ENCODE measurements around the gene INPPL1.

INPPL1 gene

DNA sequence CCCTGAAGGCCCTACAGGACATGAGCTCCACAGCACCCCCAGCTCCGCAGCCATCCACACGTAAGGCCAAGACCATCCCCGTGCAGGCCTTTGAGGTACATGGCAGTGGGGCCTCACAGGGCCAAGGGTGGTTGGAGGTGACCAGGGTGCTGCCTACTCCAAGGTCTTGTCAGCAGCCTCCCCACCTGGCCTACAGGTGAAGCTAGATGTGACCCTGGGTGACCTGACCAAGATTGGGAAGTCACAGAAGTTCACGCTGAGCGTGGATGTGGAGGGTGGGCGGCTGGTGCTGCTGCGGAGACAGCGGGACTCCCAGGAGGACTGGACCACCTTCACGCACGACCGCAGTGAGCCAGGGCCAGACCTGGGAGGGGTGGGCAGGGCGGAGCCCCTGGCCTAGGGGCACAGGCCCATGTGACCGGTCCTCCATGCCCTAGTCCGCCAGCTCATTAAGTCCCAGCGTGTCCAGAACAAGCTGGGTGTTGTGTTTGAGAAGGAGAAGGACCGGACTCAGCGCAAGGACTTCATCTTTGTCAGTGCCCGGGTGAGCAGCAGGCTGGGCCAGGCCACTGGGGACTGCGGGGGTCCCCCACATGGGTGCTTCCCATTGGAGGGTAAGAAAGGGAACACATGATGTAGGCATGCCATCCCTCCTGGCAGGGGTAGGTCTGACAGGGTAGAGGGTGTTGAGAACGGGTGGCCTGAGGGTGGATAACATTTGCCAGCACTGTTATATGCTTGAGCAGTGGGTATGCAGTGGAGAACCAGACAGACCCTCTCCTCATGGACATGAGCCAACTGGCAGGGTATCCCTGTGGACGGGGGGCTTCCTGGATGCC lies 5.6 kb downstream of the INPPL1 start:
- in situ Hi-C loops (cut with HindIII; ENCODE audit: low pct_ligation_motif_present, low pct_unique_long_range_greater_than_20kb, low sequenced_read_pairs) = no loop called here

DNA sequence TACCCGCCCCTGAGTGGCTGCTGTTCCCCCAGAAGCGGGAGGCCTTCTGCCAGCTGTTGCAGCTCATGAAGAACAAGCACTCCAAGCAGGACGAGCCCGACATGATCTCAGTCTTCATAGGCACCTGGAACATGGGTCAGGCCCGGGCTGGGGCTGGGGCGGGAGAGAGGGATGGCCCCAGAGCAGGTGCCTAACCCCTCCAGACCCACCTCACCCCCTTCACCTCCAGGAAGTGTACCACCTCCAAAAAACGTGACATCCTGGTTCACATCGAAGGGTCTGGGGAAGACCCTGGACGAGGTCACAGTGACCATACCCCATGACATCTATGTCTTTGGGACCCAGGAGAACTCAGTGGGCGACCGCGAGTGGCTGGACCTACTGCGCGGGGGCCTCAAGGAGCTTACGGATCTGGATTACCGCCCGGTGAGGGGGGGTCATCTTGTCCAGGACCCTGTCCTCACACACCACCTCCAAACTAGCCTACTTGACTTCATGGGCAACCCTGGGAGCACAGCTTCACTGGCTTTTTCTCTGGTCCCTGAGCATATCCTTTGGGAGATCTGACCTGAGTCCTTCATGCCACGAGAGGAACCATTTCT lies 6.3 kb downstream of the INPPL1 start:
- in situ Hi-C loops (cut with HindIII; ENCODE audit: low pct_ligation_motif_present, low pct_unique_long_range_greater_than_20kb, low sequenced_read_pairs) = no loop called here
- DNase-seq = no peak

More for the DNA sequence above, 5.6 kb downstream of the INPPL1 start:
- no peak for DNase-seq

DNA sequence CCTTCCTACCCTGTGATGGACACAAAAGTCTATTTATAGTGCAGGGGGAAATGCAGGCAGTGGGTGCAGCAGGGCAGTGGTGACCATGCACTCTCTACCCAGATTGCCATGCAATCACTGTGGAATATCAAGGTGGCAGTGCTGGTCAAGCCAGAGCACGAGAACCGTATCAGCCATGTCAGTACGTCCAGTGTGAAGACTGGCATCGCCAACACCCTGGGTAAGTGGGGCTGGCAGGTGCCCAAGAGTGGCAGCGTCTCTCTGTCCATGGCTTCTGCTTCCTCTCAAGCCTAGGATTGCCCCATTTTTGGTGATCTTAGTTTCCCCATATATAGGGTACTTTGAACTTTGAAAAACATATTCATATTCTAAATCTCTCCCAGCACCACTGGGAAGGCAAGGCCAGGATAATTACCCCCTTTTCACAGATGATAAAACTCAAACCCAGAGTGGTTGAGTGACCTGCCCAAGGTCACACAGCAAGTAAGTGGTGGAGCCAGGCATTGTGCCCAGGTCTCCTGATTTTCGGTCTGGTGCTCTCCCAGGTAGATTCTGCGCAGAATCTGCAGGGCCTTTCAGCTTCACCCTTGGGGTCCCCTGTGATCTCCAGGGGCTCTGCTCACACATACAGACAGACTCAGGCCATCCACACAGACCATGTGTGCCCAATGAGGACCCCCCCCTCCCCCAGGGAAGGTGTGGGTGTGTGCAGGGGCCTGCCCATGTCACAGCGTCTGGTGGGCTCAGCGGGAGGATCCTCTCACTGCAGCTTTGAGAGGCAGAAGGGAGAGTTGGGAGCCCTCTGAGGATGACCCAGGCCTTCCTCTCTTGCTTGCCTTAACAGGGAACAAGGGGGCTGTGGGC lies 7.1 kb downstream of the INPPL1 start:
- in situ Hi-C loops (cut with HindIII; ENCODE audit: low pct_ligation_motif_present, low pct_unique_long_range_greater_than_20kb, low sequenced_read_pairs) = no loop called here

DNA sequence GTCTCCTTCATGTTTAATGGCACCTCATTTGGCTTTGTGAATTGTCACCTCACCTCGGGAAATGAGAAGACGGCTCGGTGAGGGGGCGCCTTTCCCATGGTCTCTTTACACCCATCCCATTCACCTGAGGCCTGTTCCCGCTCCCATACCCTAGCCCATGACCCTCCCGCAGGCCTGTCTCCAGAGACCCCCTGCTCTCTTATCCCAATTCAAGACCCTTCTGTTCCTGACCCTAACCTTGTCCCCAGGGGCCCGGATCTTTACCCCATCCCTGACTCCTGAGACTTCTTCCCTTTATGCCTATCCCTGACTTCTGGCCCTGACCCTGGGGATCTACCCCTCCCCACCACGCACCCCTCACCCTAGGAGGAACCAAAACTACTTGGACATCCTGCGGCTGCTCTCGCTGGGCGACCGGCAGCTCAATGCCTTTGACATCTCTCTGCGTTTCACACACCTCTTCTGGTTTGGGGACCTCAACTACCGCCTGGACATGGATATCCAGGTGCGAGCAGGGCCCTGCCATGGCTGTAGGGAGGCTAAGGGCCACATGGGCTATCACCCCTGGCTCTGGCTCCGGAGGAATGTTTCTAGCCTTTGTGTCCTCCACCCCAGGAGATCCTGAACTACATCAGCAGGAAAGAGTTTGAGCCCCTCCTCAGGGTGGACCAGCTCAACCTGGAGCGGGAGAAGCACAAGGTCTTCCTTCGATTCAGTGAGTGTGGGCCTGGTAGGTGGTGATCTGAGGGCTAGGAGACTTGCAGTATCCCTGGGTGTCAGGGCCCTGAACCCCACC lies 7.9 kb downstream of the INPPL1 start:
- DNase-seq = no peak
- in situ Hi-C loops (cut with HindIII; ENCODE audit: low pct_ligation_motif_present, low pct_unique_long_range_greater_than_20kb, low sequenced_read_pairs) = no loop called here

More for the DNA sequence above, 7.1 kb downstream of the INPPL1 start:
- no peak for DNase-seq

DNA sequence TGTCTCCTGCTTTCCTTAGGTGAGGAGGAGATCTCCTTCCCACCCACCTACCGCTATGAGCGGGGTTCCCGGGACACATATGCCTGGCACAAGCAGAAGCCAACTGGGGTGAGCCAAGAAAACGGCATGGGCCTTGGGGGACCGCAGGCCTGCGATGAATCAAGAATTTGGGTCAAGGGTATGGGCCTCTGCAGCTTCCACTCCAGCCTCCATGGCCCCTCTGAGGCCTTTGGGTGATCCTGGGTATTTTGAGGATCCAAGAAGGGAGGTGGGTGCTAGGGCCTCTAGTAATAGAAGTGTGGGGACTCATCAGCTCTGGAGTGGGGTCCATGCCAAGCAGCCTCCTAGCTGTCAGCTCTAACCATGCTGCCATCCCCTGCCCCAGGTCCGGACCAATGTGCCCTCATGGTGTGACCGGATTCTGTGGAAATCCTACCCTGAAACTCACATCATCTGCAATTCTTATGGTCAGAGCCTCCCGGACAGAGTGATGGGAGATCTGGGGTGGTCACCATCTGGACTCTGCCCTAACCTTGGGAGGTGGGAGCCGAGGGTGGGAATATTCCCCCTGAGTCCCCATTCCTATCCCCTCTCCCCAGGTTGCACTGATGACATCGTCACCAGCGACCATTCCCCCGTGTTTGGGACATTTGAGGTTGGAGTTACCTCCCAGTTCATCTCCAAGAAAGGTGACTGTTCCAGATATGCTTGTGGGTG lies 8.6 kb downstream of the INPPL1 start:
- no peak for DNase-seq
- in situ Hi-C loops (cut with HindIII; ENCODE audit: low pct_ligation_motif_present, low pct_unique_long_range_greater_than_20kb, low sequenced_read_pairs) = no loop called here

DNA sequence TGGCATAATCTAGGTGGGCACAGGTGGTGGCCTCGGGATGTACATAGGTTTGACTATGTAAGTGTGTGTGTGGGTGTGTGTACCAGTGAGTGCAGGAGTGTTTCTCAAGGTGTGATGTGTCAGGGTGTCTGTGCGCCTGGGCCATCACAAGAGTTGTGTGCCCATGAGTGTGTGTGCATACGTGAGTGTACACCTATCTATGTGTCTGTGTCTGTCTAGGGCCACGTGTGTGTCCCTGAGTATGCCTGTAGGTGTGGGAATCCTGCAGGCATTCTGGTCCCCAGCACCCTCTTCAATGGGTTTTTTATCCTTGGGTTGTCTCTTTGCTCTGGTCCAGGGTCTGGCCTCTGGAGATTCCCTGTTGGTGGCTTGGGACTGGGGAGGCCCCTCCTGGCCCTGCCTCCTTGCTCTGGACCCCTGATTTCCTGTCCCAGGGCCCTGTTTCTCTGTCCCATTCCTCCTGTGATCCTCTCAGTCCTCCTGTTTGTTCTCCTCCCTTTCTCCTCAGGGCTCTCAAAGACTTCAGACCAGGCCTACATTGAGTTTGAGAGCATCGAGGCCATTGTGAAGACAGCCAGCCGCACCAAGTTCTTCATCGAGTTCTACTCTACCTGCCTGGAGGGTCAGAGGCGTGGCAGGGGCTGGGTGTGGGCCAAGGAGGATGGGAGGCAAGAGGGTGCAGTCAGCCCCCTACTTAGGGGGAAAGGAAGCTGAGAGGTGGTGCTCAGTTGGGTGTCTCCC lies 9.4 kb downstream of the INPPL1 start:
- no peak for DNase-seq
- in situ Hi-C loops (cut with HindIII; ENCODE audit: low pct_ligation_motif_present, low pct_unique_long_range_greater_than_20kb, low sequenced_read_pairs) = no loop called here

DNA sequence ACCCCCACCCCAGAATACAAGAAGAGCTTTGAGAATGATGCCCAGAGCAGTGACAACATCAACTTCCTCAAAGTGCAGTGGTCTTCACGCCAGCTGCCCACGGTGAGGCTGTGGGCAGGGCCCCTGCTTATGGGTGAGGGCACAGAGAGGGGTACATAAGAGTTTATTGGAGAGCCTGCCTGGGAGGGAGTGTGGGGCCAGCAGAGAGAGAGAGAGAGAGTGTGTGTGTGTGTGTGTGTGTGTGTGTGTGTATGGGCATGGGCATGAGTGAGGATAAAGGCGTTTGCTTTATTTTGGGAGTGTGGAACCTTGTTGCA lies 9.9 kb downstream of the INPPL1 start:
- in situ Hi-C loops (cut with HindIII; ENCODE audit: low pct_ligation_motif_present, low pct_unique_long_range_greater_than_20kb, low sequenced_read_pairs) = no loop called here
- DNase-seq = no peak

DNA sequence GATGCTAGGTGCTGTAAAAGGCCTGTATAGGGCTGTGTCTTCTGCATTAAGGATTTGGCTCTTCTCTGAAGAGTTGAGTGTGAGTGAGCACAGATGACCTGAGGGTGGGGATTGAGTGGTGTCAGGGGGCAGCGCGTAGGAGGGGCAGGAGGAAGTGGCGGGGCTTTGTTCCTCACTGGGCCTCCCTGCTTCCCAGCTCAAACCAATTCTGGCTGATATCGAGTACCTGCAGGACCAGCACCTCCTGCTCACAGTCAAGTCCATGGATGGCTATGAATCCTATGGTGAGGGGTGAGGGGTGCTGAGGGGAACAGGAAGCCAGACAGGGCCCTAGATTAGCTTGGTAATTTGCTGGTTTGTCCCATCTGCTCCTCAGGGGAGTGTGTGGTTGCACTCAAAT lies 10.4 kb downstream of the INPPL1 start:
- in situ Hi-C loops (cut with HindIII; ENCODE audit: low pct_ligation_motif_present, low pct_unique_long_range_greater_than_20kb, low sequenced_read_pairs) = no loop called here

DNA sequence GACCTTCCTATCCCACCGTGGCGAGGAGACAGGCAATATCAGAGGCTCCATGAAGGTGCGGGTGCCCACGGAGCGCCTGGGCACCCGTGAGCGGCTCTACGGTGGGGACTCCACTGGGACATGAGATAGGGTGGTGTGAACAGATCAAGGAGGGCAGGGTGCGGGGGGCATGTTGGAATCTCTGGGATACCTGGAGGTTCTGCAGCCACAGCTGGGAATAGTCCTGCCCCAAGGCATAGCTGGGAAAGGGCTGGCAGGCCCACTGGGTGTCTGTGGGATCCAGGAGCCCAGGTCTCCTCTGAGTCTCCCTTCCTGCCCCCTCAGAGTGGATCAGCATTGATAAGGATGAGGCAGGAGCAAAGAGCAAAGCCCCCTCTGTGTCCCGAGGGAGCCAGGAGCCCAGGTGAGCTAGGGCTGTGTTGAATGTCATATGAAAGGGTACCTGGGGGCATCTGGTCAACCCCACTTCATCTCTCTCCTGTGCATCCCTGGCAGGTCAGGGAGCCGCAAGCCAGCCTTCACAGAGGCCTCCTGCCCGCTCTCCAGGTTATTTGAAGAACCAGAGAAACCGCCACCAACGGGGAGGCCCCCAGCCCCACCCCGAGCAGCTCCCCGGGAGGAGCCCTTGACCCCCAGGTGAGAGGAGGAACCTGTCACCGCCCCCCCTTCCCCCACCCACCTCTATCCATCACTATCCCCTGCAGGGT lies 10.9 kb downstream of the INPPL1 start:
- in situ Hi-C loops (cut with HindIII; ENCODE audit: low pct_ligation_motif_present, low pct_unique_long_range_greater_than_20kb, low sequenced_read_pairs) = no loop called here
- DNase-seq = no peak

More for the DNA sequence above, 10.4 kb downstream of the INPPL1 start:
- DNase-seq = no peak

DNA sequence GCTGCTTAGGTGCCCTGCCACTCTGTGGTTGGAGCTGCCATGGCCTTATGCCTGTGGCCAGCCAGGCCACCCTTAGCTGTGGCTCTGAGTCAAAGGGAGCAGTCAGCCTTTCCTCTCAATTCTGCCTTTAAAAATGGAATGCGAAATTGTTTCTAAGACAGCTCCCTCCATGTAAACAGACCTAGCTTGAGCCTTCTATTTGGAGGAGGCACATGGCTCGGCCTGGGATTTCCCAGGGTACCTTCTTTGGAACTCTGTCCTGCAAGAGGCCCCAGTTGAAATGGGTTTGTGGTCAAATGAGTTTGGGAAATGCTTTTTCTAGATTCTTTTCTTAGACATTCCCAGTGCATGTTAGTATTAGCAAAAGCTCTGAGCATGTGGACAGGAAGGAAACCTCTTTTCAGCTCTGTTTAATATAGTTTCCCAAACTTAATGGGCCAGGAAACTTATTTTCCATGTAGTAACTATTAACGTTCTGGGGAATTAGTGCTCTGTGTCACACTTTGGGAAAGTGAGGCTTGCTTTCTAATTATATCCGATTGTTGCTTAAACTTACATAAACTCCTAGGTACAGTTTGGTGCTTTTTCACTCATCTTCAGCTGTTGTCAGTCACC lies 11.6 kb downstream of the INPPL1 start:
- in situ Hi-C loops (cut with HindIII; ENCODE audit: low pct_ligation_motif_present, low pct_unique_long_range_greater_than_20kb, low sequenced_read_pairs) = no loop called here
- DNase-seq = no peak

DNA sequence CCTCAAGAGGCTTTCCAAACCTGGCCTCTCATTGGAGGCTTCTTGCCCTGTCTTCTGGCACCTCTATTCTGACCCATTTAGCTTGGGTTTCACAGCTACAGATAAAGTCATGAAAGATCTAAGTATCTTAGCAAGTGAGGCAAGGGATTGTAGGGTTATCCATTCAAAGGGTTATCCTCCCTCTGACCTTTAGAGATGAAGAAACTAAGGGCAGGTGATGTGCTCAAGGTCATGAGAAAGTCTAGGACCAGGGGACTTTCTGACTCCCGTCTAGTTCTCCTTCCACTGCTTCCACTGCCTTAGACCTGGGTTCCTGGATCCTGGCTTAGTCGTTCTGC lies 12.2 kb downstream of the INPPL1 start:
- in situ Hi-C loops (cut with HindIII; ENCODE audit: low pct_ligation_motif_present, low pct_unique_long_range_greater_than_20kb, low sequenced_read_pairs) = no loop called here
- DNase-seq = no peak

DNA sequence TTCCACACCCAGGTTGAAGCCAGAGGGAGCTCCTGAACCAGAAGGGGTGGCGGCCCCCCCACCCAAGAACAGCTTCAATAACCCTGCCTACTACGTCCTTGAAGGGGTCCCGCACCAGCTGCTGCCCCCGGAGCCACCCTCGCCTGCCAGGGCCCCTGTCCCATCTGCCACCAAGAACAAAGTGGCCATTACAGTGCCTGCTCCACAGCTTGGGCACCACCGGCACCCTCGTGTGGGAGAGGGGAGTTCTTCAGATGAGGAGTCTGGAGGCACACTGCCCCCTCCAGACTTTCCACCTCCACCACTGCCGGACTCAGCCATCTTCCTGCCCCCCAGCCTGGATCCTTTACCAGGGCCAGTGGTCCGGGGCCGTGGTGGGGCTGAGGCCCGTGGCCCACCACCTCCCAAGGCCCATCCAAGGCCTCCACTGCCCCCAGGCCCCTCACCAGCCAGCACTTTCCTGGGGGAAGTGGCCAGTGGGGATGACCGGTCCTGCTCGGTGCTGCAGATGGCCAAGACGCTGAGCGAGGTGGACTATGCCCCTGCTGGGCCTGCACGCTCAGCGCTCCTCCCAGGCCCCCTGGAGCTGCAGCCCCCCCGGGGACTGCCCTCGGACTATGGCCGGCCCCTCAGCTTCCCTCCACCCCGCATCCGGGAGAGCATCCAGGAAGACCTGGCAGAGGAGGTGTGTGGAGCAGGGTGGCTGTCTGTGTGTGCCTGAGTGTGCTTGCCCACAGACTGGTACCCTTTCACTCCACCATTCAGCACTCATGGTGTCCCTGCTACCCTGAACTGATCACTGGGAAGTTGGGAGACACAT lies 12.8 kb downstream of the INPPL1 start:
- in situ Hi-C loops (cut with HindIII; ENCODE audit: low pct_ligation_motif_present, low pct_unique_long_range_greater_than_20kb, low sequenced_read_pairs) = no loop called here
- no peak for DNase-seq

DNA sequence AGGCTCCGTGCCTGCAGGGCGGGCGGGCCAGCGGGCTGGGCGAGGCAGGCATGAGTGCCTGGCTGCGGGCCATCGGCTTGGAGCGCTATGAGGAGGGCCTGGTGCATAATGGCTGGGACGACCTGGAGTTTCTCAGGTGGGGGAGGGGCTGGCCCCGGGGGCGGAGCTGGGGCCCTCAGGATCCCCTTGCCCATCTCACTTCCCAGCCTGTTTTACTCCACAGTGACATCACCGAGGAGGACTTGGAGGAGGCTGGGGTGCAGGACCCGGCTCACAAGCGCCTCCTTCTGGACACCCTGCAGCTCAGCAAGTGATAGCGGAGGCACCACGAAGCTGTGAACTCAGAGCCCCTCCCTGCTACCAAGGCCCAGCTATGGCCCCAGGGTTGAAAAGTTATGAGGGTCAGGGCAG lies 13.5 kb downstream of the INPPL1 start:
- DNase-seq = peak; percentile 71
- in situ Hi-C loops (cut with HindIII; ENCODE audit: low pct_ligation_motif_present, low pct_unique_long_range_greater_than_20kb, low sequenced_read_pairs) = no loop called here

DNA sequence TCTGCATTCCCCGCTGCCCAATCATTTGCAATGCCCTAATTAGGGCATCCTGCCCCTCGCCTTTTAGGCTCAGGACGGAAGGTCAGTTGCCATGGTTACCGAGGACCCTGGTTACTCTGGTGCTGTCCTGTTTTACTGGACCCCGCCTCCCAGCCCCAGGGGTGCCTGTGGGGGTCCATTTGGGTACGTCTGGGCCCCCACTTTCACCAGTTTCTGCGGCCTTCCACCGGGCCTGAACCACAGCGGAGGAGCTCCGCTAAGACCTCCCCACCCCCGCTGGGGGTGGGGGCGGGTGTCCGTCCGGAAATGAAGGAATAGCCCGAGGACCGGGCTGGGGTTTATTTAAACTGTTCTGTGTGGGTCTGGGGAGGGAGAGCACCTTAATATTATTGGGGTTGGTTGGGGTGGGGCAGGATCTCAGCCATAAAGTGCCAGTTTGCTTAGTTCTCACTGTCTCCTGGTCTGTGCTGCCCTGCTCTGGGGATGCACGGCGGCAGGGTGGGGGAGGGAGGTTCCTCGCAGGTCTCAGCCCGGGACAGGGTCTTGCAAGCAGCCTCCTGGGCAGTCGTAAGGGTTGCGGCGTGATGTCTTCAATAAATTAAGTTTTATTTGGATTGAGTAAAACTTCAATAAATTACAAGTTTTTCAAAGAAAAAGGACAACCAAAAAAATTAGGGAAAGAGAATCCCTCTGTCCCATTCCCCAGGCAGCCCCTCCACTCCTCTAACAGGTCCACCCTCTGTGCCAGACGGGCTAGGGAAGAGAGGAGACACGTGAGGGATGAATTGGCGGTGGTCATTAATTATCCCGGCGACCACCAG lies 14.1 kb downstream of the INPPL1 start:
- in situ Hi-C loops (cut with HindIII; ENCODE audit: low pct_ligation_motif_present, low pct_unique_long_range_greater_than_20kb, low sequenced_read_pairs) = no loop called here
- DNase-seq = no peak

DNA sequence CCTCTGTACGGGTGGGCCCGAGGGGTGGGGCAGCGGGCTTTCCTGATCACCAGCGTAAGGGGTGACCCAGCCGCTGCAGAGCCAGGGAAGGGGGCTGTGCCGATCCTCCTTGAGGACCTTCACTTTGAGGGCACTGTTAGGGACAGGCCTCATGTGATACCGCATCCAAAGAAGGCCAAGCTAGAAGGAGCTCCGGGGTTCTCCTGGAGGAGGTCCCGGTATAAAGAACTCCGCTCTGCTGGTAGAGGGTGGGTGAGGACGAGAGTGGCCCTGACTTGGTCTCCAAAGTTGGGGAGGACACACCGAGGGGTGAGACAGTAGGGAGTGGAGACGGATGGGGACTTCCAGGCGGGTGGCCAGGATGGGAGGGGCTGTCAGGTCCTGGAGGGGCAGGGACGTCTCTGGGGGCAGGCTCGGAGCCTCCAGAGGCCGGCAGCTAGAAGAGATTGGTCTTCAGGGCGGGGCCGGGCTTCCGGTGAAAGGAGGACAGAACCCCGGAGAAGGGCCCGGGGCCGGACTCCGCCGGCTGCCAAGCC lies 14.8 kb downstream of the INPPL1 start:
- in situ Hi-C loops (cut with HindIII; ENCODE audit: low pct_ligation_motif_present, low pct_unique_long_range_greater_than_20kb, low sequenced_read_pairs) = no loop called here
- DNase-seq = peak; percentile 33
